SIG-M5 (cell line): ENCODE data around the gene NIT1.
A peak's percentile ranks its signal among the peaks of the same experiment; 100 is the strongest.
"Not testable (repeated sequence)": the region's sequence is repeated elsewhere in the genome, so short reads cannot be mapped to it uniquely, and the experiment has no call there.

Experiments used
- DNase-seq: peaks from one replicate; lab custom pipeline; 2025; lab: John Stamatoyannopoulos, UW

Gene NIT1

DNA sequence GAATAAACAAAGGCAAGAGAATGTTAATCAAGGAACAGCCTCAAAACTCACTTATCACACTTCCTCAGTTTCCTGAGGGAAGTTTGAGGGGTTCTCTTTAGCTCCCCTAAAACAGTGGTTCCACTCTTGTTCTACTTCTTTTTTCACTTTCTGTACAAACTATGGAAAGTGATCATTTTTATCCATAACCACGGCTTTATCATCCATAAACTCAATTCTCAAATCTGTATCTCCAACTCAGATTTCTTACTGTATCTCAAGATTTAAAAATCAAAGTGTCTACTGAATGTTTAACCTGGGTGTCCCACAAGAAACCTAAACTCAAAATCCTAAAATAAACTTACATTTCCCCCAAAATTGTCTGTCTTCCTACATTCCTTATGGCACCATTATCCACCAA lies 4.0 kb upstream of the NIT1 start:
- no peak for DNase-seq

DNA sequence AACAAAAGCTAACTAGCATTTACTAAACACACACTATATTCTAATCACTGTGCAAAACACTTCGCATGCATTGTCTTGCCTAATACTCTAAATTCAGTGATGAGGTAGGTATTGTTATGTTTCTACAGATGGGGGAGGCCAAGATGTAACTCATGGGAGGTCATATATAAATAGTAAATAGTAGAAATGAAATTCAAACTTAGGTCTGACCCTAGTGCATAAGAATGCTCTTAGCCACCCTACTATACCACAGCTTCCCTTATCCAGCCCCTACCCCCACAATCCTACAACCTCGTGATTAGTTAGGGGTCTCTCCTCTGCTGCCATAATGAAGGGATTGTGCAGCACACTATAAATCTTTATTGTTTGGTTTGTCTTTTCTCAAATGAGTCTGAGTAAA lies 3.3 kb upstream of the NIT1 start:
- no peak for DNase-seq

DNA sequence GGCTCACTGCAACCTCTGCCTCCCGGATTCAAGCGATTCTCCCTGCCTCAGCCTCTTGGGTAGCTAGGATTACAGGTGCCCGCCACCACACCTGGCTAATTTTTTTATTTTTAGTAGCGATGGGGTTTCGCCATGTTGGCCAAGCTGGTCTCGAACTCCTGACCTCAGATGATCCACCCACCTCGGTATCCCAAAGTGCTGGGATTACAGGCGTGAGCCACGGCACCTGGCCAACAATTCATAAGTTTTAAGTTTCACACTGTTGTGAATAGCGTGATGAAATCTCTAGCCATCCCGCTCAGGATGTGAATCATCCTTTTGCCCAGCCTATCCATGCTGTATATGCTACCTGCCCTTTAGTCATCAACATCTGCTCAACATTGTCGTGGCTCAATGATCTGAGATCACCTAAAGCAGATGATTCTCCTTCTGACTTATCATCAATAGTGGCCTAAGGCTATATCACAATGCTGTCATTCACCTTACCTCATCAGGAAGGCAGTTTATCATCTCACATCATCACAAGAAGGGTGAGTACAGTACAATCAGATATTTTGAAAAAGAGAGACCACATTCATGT lies 2.7 kb upstream of the NIT1 start:
- DNase-seq: peak; percentile 66

DNA sequence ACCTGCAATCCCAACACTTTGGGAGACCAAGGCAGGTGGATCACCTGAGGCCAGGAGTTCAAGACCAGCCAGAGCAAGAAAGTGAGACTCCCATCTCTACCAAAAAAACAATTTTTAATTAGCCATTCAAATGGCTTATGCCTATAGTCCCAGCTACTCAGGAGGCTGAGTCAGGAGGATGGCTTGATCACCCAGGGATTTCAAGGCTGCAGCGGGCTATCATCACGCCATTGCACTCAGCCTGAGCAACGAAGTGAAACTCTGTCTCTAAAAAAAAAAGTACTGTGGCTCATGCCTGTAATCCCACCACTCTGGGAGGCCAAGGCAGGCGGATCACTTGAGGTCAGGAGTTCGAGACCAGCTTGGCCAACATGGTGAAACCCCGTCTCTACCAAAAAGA lies 1.9 kb upstream of the NIT1 start:
- not testable (repeated sequence) for DNase-seq

DNA sequence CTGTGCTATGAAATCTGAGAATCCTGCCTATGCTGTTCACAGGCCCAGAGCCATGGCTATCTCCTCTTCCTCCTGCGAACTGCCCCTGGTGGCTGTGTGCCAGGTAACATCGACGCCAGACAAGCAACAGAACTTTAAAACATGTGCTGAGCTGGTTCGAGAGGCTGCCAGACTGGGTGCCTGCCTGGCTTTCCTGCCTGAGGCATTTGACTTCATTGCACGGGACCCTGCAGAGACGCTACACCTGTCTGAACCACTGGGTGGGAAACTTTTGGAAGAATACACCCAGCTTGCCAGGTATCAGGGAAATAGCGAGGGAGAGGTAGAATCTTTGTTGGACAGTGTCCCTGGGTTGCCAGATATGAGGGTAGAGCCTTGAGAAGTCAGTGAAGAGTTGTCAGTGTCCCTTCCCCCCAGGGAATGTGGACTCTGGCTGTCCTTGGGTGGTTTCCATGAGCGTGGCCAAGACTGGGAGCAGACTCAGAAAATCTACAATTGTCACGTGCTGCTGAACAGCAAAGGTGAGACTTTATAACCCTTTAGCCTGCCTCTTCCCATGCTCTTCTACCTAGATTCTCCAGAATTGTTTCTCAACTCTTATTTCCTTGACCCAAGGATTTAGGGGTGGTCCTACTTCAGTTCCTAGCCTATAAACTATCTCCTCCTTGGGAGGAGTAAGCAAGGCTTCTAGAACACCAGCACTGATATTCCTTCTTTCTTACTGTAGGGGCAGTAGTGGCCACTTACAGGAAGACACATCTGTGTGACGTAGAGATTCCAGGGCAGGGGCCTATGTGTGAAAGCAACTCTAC lies 1.4 kb downstream of the NIT1 start:
- peak; percentile 74 for DNase-seq

DNA sequence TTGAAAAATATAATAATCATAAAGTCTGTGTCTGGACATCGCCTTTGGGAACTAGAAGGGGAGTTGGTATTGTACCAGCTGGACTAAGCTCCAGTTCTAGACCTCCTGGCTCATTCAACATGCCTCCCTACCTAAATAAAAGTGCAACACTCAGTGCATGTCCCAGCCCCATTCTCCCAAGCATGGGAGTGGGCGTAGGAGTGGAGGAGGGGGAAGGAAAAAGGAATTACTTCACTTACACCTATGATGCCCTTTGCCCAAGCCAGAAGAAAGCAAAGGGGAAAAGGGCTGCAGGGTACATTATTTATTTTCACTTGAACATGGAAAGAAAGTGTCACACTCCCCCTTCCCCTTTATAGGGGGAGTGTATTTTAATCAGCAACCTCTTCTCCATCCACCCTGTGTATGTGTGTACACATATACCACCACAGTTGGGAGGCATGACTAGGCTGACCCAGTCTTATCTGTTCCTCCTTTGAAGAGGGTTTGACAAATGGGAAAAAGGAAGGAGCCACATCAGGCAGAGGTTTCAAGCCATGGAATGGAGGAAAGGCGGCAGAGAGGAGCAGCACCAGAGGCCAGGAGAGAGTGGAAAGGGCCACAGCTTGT lies 3.2 kb downstream of the NIT1 start:
- no peak for DNase-seq

DNA sequence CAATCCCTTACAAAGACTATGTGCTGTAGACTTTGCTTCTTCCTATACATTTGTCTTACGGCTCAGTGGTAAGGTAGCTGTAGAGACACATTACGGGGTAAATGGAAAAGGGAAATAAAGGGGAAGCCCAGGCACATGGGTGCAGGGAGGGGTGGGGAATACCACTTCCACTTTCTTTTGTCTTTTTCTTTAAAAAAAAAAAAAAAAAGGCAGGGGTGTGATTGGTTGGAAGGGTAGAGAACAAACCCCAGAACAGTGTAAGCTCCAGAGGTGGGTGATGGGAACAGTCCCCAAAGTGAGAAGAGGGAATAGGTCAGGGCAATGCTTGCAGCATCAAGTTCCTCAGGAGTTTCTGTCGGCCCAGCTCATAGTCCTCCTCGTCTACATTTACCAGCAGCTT lies 3.9 kb downstream of the NIT1 start:
- DNase-seq: no peak

DNA sequence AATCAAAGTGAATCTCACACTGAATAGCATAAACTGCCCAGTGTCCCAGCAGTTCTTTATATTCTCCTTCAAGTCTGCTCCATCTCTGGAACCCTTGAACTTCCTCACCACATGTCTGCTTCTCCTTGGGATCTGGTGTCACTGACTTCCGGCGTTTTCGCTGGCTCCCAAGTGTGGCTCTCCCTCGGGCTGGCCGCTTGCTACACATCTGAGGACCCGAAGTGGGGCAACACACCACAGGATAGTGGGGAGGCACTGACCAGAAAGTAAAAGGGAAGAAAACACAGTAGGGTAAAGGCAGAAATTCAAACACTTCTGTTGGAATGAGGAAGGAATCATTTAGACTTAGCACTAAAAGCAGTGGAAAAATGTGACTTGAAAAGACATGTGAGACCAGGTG lies 5.1 kb downstream of the NIT1 start:
- DNase-seq: no peak

DNA sequence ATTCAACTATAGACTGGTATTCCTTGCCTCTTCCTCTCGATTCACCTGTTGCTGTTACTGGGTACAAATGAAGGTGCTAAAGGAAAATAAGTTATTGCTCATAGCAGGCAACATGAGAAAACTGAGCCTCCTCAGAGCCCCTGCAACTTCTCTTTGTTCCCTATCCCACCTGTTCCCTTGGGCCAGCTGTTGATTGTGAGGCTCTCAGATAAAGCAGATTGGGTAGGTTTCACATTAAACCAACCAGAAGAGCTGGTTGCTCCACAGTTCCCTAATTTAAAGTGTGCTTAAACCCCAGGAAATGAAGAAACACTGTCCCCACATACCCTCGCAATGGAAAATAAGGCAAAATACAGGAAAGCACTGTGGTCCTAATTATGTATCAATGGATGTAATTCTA lies 9.7 kb downstream of the NIT1 start:
- DNase-seq: no peak

DNA sequence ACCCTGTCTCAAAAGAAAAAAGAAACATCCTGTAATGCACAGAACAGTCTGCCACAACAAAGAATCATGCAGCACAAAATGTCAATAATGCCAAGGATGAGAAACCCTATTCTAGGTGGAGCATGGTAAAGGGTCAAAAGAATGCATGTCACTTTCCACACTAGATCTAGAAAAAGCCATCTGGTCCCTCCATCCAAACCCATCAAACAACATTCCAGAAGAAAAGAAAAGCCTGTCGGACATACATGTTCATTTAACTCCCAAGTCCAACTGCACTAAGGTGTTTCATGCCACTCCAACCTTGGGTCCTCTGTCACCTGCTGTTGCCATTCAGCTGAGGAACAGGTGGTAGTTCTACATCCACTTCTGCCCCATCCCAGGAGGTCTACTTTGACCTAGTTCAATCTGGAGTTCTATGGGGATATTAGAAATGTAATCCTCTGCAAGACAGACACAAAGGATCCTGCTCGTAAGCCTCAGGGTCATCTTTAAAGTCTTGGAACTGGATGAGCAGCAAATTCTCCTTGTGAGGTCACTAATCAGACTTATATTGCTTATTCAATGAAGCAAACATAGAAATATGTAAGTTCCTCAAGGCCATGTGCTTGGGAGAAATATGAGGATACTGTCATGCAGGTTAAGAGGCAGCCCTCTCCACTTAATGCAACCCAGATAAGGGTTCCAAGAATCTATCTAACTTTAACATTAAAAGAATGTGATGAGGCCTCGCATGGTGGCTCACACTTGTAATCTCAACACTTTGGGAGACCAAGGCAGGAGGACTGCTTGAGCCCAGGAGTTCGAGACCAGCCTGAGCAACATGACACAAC lies 10.9 kb downstream of the NIT1 start:
- no peak for DNase-seq

DNA sequence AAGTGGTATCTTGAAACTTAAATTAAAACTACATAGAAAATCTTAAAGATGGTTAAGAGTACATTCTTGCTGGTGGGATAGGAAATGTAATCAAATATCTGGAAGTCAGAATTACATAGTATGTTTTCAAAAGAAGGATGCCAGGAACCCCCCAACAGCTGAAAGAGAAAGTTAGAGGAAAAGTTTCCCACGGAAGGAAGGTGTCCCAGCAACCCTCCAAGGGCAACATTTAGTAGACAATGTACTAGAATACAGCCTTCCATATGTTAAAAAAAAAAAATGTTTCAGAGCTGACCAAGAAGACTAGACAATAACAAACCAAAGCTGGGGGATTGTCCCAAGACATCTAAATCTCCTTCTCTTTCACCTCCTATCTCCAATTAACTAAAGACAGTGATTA lies 12.4 kb downstream of the NIT1 start:
- DNase-seq: no peak

DNA sequence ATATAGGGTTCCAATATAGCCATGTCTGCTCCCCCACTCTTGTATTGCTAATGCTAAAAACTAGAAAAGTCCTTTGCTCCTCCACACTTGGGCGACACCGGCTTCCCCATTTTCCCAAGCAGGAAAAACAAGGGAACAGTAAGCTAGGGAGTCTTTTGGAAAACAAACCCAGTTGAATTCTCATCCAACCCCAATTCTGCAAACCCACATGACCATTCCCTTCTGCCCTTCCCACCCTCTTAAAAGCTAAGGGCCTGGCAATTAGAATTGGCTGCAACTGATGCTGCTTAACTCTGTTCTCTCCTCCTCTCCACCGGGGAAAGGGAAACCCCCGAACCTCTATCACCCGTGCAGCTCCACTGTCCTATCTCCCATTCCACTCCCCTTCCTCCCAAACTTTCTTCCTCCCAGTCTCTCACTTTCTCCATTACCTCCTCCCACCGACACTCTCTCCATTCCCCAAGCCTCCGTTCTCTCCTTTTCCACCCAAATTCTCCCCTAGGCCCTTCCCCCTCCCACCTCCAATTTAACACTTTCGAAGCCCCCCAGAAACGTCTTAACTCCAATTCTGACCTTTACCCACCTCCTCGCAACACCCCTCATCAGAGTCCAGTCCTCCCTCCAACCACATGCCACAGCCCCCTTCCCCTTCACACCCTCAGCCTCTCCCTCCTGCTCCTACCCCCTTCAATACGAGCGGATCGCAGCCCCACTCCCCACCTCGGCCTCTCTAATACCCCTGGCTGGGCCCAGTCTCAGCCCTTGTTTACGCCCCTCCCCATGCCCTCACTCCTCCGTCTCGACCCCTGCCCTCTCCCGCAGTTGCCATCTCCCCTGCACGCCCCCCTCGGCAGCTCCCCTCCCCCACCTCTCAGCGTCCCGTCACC lies 13.9 kb downstream of the NIT1 start:
- no peak for DNase-seq

DNA sequence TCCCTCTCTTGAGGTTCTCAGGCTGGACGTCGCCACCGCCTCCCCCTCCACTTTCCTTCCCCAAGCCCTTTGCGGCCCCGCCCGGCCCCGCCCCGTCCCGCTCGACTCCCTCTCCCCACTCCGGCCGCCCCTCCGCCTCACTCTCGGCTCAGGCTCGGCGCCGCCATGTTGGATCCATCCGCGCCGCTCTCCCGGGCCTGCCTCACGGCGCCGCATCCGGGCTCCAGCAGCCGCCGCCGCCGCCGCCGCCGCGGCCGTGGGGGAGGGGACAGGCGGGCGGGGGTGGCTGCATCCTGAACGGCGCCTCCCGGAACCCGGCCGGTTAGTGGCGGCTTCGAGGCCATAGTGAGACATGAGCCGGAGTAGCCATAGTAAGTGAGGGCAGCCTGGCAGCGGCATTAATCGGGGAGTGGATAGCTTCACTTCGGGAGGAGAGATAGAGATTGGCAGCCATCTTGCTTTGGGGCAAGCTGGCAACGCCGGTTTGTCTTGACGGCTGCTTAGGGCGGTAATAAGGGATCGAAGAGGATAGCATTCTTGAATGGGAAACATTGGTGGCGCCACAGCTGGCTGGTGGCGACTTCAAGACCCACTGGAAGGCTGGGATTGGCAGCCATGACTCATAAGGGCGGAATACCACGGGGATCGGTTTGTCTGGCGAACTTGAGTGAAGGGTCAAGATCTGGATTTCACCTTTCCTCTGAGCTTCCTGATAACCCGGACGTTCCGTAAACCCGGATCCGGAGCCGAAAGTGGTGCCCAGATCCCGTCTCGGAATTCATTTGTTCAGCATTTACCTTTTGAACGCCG lies 14.7 kb downstream of the NIT1 start, which contains the start of gene DEDD:
Gene DEDD (minus strand): TSS at position 258 of the 810 bp plus-strand sequence. CDS start 8,205 bp downstream, outside the sequence.
- DNase-seq: peak; percentile 100

DNA sequence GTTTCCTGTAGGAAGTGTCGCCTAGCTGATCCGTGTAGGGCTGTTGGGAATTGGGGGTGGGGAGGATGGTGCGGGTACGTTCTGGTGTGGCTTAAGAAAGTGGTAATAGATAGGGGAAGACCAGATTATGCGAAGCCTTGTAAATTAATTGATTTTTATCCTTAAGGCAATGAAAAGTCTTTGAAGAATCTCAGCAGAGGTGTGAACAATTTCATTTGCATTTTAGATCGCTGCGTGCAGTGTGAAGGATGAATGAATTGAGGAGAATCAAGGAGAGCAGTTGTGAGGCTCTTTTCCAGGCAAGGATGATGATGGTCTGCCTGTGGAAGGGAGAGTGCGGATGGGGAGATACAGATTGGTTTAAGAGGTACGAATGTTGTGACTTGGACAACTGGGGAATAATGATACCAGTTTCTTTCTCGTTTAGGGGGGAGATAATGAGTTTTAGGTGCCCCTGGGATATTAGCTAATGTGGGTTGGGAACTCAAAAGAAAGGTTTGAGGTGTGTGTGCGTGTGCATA lies 15.4 kb downstream of the NIT1 start:
- DNase-seq: no peak

DNA sequence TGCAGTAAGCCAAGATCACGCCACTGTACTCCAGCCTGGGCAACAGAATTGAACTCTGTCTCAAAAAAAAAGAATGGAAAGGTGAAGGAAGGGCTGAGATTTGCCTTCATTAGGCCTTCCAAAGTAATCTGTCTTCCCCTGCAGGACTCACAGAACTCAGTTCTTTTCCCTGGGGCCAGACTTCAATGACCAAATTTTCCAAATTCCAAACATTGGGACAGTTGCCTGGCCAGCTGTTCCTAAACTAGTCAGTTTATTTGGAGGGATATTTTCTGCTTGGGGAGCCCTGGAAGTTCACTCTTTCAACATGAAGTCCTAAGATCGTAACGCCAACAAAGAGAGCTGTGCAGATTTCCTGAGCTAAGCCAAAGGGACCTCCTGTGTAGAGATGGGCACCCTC lies 20.0 kb downstream of the NIT1 start:
- no peak for DNase-seq

DNA sequence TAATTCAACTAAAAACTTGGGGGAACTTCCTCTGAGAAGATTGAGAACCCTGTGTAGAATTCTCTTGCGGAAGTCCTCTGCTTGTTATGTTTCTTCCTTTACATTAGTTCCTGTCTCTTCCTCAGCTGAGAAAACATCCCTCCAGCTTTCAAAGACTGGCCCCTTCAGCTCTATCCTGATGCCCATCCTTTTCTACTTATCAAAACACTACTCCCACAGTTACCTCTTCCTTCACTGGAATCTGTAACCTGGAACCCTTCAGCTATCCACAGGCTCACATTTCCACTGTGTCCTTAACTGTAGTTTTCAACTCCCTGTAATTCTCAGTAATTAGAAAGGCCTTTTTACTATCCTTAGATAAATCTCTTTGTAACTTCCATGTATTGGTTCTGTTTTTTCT lies 20.5 kb downstream of the NIT1 start:
- no peak for DNase-seq

DNA sequence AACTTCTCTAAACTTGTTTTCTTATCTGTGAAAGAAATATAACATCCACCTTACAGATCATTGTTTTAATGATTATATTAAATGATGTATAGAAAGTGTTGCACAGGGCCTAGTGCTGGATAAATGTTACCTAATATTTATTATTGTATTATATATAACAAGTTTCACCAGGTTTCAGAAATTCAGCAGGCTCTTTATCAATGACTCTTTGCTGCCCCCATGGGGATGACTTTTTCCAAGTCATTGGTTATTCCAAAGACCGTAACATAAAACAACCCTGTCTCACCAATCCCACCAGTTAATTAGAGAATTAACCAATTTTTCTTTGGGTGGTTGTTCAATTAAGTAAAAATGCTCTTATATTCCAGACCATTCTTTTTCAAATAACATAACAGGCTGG lies 21.9 kb downstream of the NIT1 start:
- DNase-seq: no peak

DNA sequence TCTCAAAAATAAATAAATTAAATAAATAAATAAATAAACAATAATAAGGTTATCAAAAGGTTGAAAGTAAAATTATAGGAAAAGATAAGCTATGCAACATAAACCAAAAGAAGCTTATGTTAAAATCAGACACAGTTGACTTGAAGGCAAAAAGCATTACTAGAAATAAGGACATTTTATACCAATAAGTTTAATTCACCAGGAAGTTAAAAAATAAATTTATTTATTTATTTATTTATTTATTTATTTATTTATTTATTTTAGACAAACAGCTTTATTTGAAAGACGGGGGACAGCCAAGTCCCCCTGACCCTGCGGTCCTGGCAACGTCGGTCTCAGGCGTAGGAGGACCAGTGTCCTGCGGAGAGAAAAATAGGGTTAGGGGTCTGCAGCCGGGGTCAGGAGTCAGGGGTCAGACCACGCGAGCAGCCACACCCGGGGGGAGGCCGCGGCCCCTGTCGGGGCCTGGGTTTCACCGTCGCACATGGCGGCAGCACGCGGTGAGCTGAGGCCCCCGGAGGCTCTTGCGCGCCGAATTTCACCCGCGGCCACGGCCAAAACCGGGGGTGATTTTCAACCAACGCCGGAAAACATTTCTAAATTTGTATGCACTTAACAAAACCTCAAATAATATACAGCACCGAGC lies 23.0 kb downstream of the NIT1 start:
- DNase-seq: no peak

DNA sequence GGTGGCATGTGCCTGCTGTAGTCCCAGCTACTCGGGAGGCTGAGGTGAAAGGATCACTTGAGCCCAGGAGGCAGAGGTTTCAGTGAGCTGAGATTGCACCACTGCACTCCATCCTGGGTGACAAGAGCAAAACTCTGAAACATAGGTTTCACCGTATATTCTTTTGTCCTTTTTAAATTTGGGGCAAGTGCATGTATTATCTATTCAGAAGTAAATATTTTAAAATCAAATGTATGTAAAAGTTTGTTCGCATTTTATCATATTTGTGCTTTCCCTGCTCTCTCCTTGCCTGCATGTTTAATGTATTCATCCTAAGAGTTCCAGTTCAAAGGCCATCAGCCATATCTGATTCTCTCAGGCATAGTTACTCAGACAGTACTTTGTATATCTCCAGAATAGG lies 27.9 kb downstream of the NIT1 start:
- no peak for DNase-seq

DNA sequence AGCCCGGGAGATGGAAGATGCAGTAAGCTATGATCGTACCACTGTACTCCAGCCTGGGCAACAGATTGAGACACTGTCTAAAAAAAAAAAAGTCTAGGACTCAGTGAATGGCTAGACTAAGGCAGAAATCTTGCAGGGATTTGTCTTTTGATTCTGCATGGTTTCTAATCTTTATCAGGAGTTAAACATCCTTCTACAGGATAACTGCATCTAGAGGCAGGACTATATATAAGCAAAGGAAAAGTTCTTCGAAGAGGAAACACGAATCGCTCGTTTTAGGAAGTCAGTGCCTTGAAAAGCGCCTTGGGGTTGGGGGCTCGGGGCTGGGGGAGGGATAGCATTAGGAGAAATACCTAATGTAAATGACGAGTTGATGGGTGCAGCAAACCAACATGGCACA lies 35.3 kb downstream of the NIT1 start:
- DNase-seq: no peak
